GOT3 (cell line): ENCODE data around the gene NFYA.

Source experiments
- DNase-seq: peaks from one replicate; lab custom pipeline; 2025; ENCODE audit warnings: mixed read lengths; lab: John Stamatoyannopoulos, UW

The NFYA gene

GRCh38 chr6:41046084-41046483 is 26.7 kb upstream of the NFYA start:
- DNase-seq = no peak

- no peak for DNase-seq
These were observed 25.5 kb upstream of the NFYA start for GRCh38 chr6:41047306-41047705.

DNA sequence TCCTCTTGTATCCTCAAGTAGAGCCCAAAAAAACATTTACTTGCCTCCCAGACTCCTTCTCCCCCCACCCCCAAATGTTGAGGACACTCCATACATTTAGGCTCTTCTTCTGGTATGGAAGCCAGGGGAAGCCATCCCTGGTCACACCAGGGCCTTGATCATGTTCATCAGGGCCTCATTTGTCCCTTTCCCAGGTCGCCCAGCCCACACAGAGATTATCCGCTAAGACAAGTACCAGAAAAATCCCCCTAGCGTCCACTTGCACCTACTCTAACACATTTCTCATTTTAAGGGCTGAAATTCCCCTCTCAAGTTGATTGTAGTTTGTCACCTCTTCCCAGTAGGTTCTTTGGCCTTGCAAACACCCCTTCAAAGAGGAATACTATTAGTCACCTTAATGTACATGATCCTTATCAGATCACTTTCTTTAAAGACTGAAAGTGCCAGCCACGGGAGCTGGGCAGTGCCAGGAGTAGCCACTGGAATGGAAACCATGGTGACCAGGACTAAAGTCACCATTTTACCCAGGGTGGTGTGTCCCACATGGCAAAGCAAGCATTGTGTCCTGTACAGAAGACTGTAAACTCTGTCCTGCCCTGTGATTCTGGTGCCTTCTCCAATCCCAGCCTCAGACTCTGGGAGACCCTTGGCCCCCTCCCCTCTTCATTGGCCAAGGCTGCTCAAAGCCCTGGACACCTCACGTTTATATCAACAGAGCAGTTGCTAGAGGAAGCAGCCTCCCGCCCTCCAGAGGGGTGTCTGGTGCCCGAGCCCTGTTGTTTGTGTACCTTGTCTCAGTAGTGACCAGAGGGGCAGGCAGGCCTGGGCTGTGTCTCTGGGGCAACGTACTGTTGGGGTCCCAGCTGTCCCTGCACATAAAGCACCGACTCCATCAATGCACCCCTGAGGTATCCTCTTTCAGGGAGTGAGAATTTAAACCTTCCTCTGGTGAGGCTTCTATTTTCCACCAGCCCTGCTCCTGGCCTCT is 24.7 kb upstream of the NFYA start:
- no peak for DNase-seq

DNA sequence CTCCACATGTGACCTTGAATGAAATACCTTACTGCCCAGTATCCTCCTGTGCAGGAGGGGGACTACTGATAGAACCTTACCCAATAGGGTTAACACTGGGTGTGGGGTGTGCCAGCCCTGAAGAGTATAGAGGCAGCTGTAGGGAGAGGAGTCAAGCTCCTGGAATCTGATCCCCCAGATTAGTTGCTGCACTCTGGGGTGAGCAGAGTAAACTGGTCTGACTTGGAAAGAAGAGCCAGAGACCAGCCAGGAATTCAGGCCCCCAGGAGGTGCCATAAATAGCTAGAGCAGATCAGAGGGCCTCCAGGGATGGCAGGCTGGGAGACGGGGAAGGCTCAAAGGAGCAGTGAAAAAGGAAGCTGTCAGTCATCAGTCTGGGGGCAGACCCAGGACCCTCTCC is 23.3 kb upstream of the NFYA start:
- DNase-seq = no peak

GRCh38 chr6:41049955-41050354 is 22.8 kb upstream of the NFYA start:
- no peak for DNase-seq

DNA sequence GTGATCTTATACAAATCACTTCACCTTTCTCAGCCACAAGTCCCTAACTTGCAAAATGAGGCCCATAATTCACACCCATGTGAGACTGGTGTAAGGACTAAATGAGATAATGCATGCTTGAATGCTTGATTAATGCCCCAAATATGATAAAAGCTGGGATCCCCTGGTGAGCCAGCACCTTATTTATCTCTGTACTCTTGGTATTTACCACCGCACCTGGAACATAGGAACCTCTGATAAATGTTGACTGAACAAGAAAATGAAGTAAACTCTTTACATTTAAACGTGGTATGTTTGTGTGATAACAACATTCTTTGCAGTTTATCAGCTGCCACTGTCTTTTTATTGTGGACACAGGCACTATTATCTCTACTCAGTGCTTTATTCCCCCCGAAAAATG is 22.2 kb upstream of the NFYA start:
- no peak for DNase-seq

GRCh38 chr6:41051873-41052272 is 20.9 kb upstream of the NFYA start:
- no peak for DNase-seq

DNA sequence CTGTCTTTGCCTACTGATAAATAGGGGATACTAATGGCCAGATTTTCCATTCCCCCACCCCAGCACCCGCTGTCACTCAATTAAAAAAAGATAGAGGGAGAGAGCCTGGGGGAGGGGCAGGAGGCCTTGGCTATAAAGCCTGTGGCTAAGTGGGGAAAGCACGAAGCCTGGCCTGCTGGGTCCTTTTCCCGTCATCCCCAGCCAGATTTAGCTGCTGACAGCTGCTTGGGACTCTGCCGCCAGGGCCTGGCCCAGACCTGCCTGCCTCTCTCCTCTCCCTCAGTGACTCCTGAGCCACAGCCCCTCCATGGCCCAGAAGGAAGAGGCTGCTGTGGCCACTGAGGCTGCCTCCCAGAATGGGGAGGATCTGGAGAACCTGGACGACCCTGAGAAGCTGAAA is 19.7 kb upstream of the NFYA start, which contains the start of gene APOBEC2:
Gene APOBEC2 (plus strand): TSS at position 162 of the 400 bp plus-strand sequence. CDS start 146 bp downstream, at position 308.
- DNase-seq = no peak

DNA sequence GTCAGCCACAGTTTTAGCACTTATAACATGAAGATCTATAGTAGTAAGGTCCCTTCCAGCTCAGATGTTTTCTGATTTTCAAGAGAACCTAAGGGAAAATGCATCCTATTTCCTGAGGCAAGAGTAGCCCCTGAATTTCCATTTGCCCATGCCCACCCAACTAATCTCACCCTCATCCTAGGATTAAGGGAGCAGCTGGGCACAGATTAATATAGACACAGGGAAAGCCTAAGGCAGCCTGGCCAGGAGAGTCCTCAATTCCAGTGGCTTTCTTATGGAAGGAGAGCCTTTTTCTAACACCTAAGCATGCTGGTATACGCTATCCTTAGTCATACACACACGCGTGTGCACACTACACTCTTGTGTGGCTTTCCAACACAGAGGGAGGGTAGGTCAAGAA is 18.3 kb upstream of the NFYA start:
- DNase-seq = no peak

GRCh38 chr6:41055149-41055548 is 17.6 kb upstream of the NFYA start:
- no peak for DNase-seq

DNA sequence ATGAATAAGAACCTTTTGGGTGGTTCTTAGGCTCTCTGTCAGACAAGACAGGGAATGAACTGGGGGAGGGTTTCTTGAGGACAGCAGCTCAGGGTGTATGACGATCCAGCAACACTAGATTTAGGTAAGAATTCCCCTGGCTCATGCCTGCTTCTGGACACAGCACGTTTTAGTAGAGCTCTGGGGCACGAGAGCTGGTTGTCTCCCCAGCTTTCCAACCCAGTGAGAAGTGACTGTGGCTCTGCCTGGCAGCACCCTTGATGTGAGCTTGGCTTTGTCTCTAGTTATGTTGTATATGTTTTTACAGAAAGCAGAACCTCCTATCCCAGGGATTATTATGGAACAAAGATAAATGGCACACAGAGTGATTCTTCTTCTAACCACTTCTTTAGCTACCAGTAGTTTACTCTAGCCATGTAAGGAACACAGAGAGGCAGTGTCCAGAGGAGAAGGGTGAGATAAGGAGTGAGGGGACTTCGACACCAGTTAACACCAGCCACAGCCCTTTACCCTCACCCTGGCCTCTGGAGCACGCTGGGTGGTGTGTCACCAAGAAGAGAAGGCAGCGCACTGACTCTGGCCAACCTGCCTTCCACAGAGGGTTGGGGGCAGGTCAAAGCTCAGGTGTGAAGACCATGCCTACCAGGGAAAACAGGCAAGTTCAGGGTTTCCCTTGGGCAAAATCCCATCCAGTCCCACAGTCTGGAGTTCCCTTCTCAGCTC is 15.8 kb upstream of the NFYA start:
- DNase-seq = no peak

DNA sequence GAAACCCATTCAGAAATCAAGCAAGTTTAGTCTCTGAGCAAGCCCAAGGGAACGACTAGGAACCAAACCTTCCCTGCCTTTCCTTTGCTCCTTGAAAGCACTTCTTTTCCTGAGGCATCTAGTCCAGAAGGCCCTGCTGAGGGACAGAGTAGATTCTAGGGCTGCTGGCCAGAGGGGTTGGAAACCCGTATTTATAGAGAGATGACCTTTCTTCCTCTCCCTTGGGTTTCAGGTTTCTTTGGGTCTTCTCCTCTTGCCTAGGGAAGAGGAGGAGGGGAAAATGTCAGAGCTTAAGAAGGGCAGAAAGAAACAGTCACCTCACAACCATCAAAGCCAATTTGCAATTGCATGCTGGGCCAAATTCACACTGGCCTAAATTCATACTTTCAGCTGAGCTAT is 14.0 kb upstream of the NFYA start:
- no peak for DNase-seq

DNA sequence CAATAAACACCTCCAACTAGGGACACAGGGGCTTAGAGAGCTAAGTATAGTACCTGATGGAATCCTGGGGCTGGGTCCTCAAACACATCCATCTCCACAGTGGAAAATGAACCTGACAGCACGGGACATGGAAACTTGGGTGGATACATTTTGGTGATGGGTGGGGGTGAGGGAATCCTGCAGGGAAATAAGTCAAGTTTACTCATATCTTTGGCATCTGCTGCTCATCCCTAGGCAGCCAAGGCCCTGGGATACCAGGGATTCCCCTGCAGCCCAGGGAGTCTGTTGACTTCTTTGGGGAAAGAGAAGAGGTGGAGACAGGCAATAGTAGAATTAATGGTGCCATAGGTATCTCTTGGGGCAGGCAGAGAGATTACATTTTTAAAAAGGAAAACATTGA is 13.2 kb upstream of the NFYA start:
- no peak for DNase-seq

- no peak for DNase-seq
These were observed 11.5 kb upstream of the NFYA start for GRCh38 chr6:41061196-41061726.

GRCh38 chr6:41062056-41062455 is 10.7 kb upstream of the NFYA start:
- no peak for DNase-seq

DNA sequence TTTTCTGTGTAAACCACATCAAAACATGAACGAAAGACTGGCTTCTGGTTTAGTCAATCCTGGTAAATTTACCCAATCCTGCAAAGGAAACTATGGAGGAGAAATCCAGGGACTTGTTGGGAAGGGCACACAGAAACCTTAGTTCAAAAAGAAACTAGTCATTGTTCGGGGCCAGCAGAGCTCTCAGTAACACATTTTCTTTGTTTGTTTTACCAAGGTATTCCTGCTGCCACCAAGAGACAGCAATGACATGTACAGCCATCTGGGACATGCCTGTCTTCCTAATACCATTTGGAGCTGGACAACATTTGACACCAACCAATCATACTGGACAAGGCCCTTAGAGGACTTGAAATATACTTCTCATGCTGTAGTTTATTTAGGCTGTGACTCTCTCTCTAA is 8.9 kb upstream of the NFYA start:
- DNase-seq = no peak

- no peak for DNase-seq
These were observed 7.9 kb upstream of the NFYA start for GRCh38 chr6:41064841-41065240.

GRCh38 chr6:41065550-41066026 is 7.2 kb upstream of the NFYA start:
- DNase-seq = no peak

DNA sequence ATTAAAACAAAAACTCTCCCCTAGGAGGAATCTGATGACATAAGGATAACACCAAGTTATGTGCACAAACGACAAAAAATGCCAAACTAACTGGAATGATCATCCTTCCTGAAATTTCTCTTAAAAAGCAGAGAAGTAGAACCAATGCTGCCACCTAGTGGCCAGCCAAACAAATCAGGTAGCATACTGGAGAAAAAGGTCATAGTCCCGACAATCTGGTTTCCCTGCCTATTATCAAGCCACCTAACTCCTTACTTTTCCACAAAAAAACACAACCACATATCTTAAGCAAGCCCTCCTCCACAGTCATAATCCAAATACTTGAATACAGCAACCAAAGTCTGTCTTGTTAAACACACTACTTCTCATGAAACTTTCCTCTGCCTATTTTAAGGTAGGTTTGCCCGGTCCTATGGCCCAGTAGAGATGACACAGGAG is 5.9 kb upstream of the NFYA start:
- DNase-seq = peak; percentile 11

GRCh38 chr6:41071501-41071922 is 1.3 kb upstream of the NFYA start:
- DNase-seq = no peak

- peak; percentile 100 for DNase-seq
These were observed 595 bp upstream of the NFYA start, which contains the start of gene OARD1 for GRCh38 chr6:41071923-41072835. TSS of gene OARD1 (minus strand) at chr6:41072356. CDS start at chr6:41071634, 722 bp downstream.
